Testis (tissue), 2 donors: Measurements from ENCODE around the gene PPP4R3B.

Experiments used
- POLR2A ChIP-seq: fragments of 450-650 bp; IDR thresholded peaks from one replicate; pipeline ENCODE4 v1.6.1; 2017; ENCODE audit warnings: antibody characterized with exemption, mild to moderate bottlenecking, moderate library complexity
- TF ChIP-seq, protein P1 (sequence below), 3 experiments: fragments of 450-650 bp in 2 of 3; fragments of 200-600 bp in 1 of 3; sonication (generic) in 1 of 3; IDR thresholded peaks; one replicate each; pipeline ENCODE4 v1.5.1; 2016 to 2019; ENCODE audit warnings: antibody characterized with exemption in 3 of 3, mild to moderate bottlenecking in 2 of 3, moderate library complexity in 1 of 3

GRCh38 chr2:55555977-55556376 lies 61.4 kb downstream of the PPP4R3B start:
- no peak for TF ChIP-seq POLR2A
- TF ChIP-seq, protein P1, sequence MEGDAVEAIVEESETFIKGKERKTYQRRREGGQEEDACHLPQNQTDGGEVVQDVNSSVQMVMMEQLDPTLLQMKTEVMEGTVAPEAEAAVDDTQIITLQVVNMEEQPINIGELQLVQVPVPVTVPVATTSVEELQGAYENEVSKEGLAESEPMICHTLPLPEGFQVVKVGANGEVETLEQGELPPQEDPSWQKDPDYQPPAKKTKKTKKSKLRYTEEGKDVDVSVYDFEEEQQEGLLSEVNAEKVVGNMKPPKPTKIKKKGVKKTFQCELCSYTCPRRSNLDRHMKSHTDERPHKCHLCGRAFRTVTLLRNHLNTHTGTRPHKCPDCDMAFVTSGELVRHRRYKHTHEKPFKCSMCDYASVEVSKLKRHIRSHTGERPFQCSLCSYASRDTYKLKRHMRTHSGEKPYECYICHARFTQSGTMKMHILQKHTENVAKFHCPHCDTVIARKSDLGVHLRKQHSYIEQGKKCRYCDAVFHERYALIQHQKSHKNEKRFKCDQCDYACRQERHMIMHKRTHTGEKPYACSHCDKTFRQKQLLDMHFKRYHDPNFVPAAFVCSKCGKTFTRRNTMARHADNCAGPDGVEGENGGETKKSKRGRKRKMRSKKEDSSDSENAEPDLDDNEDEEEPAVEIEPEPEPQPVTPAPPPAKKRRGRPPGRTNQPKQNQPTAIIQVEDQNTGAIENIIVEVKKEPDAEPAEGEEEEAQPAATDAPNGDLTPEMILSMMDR (IDR thresholded peaks at IDR 0.05): no peak
